NOMO-1 (cell line): Measurements from ENCODE around the gene PLPP4.

Source experiments
- DNase-seq, 2 experiments: peaks; one replicate each; lab custom pipeline; 2025; ENCODE audit not compliant: unreplicated experiment in 2 of 2; lab: John Stamatoyannopoulos, UW

Gene PLPP4

DNA sequence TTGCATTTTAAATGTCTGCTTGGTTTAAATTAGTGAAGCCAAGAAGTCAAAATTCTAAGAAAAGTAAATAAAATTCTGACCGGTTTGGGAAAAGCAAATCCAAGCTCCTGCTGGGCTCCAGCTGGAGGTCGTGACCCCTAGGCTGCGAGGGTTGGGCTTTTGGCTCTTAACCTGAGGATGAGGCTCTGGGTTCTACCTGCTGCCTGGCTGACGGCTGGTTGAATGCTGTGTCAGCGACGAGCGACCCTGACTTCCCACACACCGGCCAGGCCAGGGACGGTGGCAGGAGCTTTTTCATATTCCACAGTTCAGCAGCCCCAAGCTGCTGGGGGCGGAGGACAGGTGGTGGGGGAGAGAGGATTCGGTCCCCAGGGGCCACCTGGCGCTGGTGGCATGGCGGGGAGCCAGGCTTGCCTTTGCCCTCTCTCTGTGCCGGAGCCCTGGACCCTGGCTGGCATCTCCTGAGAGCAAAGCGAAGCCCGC is 843 bp upstream of the PLPP4 start:
- DNase-seq: no peak

DNA sequence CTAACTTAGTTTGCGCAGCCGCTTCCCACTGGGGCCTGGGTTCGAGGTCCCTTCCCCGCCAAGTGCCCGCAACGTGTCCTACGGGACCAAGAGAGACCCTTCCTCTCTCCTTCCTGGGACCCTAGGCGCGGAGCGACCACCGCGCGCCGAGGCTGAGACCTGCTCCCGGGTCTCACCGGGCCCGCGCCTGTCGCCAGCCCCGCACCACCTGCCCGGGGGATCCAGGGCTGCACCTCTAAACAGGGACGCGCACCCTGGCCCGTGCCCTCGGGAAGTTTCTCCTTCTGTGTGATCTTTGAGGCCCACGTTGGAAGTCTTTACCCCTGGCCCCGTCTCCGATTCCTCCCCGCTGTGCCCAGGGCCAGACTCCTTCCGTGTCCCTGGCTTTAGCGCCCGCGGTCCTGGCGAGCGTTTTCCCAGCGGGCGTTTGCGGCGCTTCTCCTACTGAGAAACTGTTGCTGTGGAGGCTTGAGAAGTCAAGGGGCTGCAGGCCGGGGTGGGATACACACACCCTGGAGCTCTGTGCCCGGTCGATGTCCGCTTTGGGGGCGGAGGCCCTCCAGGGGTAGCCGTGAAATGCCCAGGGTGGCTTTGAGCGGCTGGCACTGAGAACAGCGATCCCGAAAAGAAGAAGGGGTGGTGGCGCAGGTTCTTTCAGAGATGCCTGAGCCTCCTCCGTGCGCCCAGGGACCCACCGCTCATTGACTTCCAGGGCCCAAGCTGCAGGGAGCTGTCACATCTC is 575 bp downstream of the PLPP4 start:
- DNase-seq: no peak

DNA sequence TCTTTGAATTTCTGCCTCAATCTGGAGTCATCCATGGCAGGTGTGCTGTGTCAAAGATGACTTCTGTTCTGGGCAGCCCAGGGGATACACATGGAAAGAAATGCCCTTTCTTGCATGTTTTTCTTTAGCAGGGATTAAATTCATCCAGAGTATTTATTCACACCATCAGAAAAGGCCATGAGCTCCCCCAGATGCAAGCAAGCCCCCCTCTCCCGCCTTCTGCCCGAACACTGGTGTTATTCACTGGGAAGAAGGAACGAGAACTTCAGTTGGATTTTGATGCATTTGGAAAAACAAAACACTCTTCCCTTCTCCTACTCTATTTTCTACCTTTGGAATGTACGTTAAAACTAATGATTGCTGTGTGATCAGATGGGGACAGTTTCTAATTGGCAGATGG is 1.4 kb downstream of the PLPP4 start:
- DNase-seq: no peak

GRCh38 chr10:120459185-120459584 is 2.2 kb downstream of the PLPP4 start:
- DNase-seq: no peak

DNA sequence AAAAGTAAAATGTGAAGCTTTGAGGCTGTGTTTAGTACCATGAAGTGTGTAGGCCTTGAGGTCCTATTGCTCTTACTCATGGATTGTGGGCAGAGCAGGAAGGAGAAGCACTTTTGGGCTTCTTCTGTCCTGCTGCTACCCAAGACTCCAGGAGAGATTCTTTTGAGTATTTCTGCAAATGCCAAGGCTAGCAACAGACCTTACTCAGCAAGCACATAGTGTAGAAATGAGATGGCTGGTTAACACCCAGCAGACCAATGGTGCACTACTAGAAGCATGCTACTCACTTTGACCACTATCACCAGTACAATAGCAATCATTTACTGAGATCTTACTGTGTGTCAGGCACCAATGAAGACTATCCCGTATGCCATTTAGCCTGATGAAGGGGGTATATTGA is 3.2 kb downstream of the PLPP4 start:
- no peak for DNase-seq

DNA sequence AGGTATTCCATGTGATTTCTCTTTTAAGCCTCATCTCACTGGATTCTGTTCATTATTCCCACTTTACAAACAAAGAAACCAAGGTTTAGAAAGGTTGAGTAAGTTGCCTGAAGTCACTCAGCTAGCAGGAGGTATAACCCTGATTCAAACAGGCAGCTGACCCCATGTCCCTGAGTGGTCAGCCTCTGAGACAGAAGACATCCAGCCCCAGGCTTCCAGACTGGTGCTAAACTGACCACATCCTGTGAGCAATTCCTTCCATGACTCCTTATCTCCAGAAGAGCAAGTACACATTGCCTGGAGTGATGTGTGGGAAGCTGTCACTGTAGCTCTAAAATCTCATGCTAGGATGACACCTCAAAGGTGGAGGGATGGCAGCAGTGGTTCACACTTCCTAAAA is 3.7 kb downstream of the PLPP4 start:
- DNase-seq: no peak

- no peak for DNase-seq
Observed at GRCh38 chr10:120462018-120462682, 5.1 kb downstream of the PLPP4 start.

DNA sequence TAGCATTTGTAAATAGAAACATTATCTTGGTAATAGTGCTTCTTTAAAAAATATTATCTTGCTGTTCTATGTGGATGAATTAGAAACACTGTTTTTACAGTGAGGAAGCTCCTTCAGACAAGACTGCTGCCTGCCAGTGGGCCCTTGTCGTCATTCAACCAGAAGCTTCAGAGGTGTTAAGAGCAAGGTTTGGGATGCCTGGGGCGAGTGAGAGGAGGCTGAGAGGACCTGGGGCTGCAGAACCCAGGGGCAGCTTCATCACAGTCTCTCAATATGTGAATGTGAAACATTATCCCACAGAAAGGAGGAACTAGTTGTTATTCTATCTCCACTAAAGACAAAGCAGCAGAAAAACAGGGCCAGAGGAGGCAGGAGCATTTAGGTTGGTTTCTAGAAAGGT is 8.1 kb downstream of the PLPP4 start:
- no peak for DNase-seq

DNA sequence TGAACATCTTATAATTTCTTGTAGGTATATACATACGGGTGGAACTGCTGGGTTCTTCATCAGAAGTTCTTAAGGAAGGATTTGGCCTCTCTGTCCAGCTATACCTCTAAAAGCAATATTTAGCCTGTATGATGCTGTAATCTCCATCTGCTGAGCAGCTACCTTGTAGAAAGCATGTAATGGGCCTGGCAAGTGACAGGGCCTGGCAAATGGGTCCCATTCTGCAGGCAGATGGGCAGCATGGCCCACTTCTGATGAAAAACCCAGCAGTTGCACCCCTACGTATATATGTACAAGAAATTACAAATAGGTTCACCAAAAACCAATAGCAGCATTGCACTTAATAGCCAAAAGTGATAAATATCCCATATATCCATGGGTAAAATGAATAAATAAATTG is 9.0 kb downstream of the PLPP4 start:
- DNase-seq: no peak

GRCh38 chr10:120473593-120473992 is 16.6 kb downstream of the PLPP4 start:
- no peak for DNase-seq

GRCh38 chr10:120474956-120475355 is 17.9 kb downstream of the PLPP4 start:
- no peak for DNase-seq

- DNase-seq: no peak
Observed at GRCh38 chr10:120475844-120476791, 19.1 kb downstream of the PLPP4 start.

DNA sequence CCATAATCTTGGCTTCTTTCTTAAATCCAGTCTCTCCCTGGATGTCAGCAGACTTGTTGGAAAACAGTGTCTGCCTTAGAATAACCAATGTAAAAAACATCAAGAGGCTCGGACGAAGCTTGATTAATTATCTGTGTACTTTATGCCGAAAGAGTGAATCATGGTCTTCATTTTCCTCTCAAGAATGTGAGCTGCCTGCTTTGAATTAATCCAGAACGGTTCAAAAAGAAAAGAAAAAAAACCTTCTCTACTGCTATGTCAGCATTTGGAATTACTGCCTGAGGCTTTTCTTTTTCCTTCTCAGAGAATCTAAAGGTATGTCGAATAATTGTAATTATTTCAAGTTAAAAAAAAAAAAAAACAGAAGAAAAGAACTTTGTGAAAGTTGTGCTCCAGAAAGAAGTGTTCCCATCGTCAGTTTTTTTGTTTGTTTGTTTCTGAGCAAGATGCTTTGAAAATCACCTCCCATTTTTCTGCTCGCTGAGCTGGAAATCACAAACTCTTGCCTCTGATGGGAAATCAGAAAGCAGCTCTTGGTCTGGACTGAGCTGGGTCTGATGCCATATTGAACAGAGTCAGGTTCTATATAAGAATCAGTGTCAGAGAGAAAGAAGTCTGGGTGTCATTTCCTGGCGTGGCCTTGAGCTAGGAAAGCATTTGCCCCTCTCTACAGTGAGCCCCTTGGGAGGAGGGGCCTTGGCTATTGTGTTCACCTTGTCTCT is 20.2 kb downstream of the PLPP4 start:
- DNase-seq: no peak

GRCh38 chr10:120477743-120478141 is 20.7 kb downstream of the PLPP4 start:
- no peak for DNase-seq

GRCh38 chr10:120478386-120478785 is 21.4 kb downstream of the PLPP4 start:
- DNase-seq: no peak

- DNase-seq: no peak
Observed at GRCh38 chr10:120479506-120479905, 22.5 kb downstream of the PLPP4 start.

- no peak for DNase-seq
Observed at GRCh38 chr10:120480065-120480600, 23.1 kb downstream of the PLPP4 start.

DNA sequence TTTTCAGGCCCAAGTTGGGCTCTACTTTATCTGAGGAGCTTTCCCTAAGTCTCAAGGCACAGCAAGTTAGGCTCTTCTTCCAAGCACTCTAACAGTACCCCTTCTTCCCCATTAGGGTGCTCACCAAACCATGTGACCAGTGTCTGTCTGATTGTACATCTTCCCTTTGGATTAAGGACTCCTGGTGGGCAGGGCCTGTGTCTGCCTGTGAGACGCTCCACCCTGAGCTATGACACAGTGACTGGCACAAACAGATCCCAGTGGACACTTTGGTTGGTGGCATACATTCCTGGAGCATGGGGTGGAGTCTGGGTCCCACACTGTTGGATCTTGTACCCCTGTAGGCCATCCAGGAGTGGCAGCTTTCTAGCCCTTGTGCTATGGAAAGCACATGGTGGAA is 23.8 kb downstream of the PLPP4 start:
- DNase-seq: no peak

GRCh38 chr10:120483006-120483405 is 26.0 kb downstream of the PLPP4 start:
- no peak for DNase-seq

- DNase-seq: no peak
Observed at GRCh38 chr10:120483651-120484301, 26.7 kb downstream of the PLPP4 start.
